ENCODE results near the gene ALDH18A1. TPM values are rescaled to one million over a fixed set of nuclear protein-coding genes. Genes with fewer than 3 reads are reported as not detected.

ALDH18A1 gene
- total RNA-seq, 1 donor from 2014 or later = 135 TPM

DNA sequence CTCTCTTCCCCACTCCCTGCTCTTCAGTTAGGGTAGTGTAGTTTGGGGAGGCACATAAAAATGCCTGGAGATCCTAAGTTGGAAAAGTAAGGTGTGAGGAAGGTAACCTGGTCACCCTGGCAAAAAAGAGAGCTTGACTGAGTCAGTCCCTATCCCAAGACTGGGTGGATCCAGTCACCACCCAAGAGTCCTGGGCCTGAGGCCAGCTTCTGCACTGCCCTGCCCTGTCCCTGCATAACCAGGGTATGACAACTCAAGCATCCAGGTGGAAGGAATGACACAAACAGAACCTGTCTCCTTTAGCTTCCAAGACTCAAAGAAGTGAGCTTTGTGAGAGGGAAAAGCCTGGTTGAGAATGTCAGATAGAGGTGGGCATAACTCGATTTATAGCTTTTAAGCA, 68.5 kb downstream of the ALDH18A1 start:
- no peaks in the 10 kb centered on the region for H3K4me1 Mint-ChIP-seq (ENCODE audit: low read depth)
- H3K4me3 Mint-ChIP-seq (ENCODE audit: low read depth) = no peak overlapping the region
- no peaks in the 10 kb centered on the region for H3K9me3 Mint-ChIP-seq (ENCODE audit: low read depth)
- no peak for DNase-seq (ENCODE audit: low spot score, unreplicated experiment)
- TF ChIP-seq, protein P1, sequence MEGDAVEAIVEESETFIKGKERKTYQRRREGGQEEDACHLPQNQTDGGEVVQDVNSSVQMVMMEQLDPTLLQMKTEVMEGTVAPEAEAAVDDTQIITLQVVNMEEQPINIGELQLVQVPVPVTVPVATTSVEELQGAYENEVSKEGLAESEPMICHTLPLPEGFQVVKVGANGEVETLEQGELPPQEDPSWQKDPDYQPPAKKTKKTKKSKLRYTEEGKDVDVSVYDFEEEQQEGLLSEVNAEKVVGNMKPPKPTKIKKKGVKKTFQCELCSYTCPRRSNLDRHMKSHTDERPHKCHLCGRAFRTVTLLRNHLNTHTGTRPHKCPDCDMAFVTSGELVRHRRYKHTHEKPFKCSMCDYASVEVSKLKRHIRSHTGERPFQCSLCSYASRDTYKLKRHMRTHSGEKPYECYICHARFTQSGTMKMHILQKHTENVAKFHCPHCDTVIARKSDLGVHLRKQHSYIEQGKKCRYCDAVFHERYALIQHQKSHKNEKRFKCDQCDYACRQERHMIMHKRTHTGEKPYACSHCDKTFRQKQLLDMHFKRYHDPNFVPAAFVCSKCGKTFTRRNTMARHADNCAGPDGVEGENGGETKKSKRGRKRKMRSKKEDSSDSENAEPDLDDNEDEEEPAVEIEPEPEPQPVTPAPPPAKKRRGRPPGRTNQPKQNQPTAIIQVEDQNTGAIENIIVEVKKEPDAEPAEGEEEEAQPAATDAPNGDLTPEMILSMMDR (IDR thresholded peaks at IDR 0.05; ENCODE audit: unreplicated experiment) = no peak
- H3K27me3 Mint-ChIP-seq = peaks cover 22% of the 10 kb centered on the region
- no peaks in the 10 kb centered on the region for H3K36me3 Mint-ChIP-seq (ENCODE audit: insufficient read depth)
- H3K27ac Mint-ChIP-seq = no peak overlapping the region

DNA sequence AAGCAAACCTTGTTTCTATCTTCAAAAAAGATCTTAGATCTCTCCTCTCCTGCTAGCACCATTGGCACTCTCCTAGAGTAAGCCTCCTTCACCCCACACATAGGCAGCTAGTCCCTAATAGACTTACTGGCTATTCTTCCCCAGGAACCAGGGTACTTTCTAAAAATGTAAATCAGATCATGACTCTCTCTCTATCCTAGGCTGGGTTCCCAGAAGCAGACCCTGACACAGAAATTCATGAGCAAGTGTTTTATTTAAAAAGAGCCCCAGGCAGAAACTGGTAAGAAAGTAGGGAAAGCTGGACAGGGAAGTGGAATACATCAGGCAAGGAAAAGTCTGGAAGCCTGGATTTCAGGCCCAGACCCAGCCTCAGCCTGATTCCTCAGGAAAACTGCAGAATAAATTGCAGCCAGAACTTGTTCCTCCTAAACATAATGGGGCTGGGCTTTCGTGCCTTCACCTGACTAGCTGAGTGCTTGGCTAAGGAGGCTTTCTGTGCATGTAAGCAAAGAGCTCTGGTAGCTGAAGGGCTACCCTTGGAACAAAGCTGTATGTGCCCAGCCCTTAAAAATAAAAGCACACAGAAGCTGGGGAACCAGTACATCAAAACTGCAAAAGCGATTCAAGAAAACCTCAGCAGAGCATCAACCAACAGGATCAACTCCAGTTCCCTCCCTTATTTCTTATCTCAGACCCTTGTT, 76.5 kb downstream of the ALDH18A1 start:
- Mint-ChIP-seq H3K4me1 (ENCODE audit: low read depth) (no peaks in the 10 kb centered on the region), H3K9me3 (ENCODE audit: low read depth) (no peaks in the 10 kb centered on the region), H3K27ac (no peak overlapping the region), H3K4me3 (ENCODE audit: low read depth) (no peak overlapping the region), H3K36me3 (ENCODE audit: insufficient read depth) (no peaks in the 10 kb centered on the region), H3K27me3 (peaks cover 45% of the 10 kb centered on the region)
- TF ChIP-seq, protein P1 (IDR thresholded peaks at IDR 0.05; ENCODE audit: unreplicated experiment) = no peak
- no peak for DNase-seq (ENCODE audit: low spot score, unreplicated experiment)

DNA sequence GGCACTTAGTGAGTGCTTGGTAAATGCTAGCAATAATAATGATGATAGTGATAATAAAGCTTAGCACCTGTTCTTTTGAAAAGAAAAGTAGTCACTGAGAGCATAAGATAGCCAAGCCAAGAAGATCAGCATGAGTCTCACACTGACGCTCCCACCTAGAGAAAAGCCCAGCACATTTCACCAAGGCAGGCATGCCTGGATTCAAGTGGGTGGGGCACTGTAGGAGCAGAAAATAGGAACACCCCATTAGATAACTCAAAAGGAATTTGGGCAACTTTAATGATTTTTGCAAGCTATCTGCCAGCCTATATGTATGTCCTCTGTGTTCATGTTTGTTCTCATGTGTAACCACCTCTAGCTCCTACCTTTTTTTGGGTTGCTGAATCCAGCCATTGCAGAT, 77.2 kb downstream of the ALDH18A1 start:
- TF ChIP-seq, protein P1 (IDR thresholded peaks at IDR 0.05; ENCODE audit: unreplicated experiment) = no peak
- DNase-seq (ENCODE audit: low spot score, unreplicated experiment) = no peak
- Mint-ChIP-seq H3K36me3 (ENCODE audit: insufficient read depth) (no peaks in the 10 kb centered on the region), H3K27ac (no peak overlapping the region), H3K27me3 (peaks cover 49% of the 10 kb centered on the region), H3K4me3 (ENCODE audit: low read depth) (no peak overlapping the region), H3K9me3 (ENCODE audit: low read depth) (no peaks in the 10 kb centered on the region), H3K4me1 (ENCODE audit: low read depth) (no peaks in the 10 kb centered on the region)

DNA sequence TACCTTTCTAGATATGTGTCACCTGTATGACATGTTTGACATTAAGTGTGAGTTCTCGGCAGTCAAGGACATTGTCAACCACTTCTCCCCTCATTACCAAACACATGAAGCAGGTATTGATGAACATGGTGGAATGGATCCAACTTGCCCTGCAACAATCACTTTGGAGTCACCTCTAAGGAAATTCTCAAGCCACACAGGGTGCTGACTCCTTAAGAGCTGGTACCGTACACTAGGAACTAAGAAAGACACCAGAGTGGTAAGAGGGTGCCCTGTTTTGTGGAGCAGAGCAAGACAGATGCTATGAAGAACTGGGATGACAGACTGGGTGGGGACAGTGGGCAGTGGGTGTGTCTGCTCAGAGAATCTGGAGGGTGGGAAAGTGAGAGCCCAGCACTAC, 77.9 kb downstream of the ALDH18A1 start:
- Mint-ChIP-seq H3K4me3 (ENCODE audit: low read depth) (no peak overlapping the region), H3K27me3 (peaks cover 52% of the 10 kb centered on the region), H3K9me3 (ENCODE audit: low read depth) (no peaks in the 10 kb centered on the region), H3K4me1 (ENCODE audit: low read depth) (no peaks in the 10 kb centered on the region), H3K27ac (no peak overlapping the region), H3K36me3 (ENCODE audit: insufficient read depth) (no peaks in the 10 kb centered on the region)
- no peak for DNase-seq (ENCODE audit: low spot score, unreplicated experiment)
- TF ChIP-seq, protein P1 (IDR thresholded peaks at IDR 0.05; ENCODE audit: unreplicated experiment) = no peak

DNA sequence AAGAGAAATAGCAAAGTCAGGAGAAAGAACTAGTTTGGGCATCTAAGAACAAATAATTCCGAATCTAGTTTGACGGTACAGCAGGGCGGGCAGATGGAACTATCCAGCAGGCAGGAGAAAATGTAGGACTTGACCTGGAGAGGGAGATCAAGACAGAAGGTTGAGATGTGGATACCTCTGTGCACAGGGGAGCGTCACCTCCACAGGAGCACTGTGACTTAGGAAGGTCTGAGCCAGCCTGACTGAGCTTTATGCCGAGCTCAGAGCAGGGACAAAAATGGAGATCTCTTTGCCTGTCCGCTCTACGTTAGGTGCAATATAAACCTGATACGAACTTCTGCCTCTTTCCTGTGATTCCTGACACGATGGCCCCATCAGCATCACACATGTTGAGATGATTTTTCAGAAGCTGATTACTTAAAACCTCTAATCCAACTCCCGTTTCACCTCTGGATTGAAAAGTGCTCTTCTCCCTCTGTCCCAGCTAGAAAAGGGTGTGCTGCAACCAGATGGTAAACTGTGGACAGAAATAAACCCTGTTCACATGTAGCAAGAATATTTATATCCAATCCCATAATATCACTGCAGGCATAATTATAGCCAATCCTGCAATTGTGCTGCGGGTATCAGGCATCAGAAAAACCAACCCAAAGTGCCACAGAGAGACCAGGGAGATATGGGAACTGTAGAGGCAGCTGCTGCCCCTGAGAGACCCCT, 81.7 kb downstream of the ALDH18A1 start:
- no peak for DNase-seq (ENCODE audit: low spot score, unreplicated experiment)
- no peaks in the 10 kb centered on the region for H3K36me3 Mint-ChIP-seq (ENCODE audit: insufficient read depth)
- no peak overlapping the region for H3K4me3 Mint-ChIP-seq (ENCODE audit: low read depth)
- H3K27ac Mint-ChIP-seq = no peak overlapping the region
- no peaks in the 10 kb centered on the region for H3K9me3 Mint-ChIP-seq (ENCODE audit: low read depth)
- TF ChIP-seq, protein P1 (IDR thresholded peaks at IDR 0.05; ENCODE audit: unreplicated experiment) = no peak
- H3K27me3 Mint-ChIP-seq = peaks cover 33% of the 10 kb centered on the region
- no peaks in the 10 kb centered on the region for H3K4me1 Mint-ChIP-seq (ENCODE audit: low read depth)

Measured in progenitor cell of endocrine pancreas (in vitro differentiated cells).